ENCODE results near the gene TMPRSS11E.
"Not testable (repeated sequence)": the region's sequence is repeated elsewhere in the genome, so short reads cannot be mapped to it uniquely, and the experiment has no call there.

TMPRSS11E gene

GRCh38 chr4:68462691-68463090, 15.4 kb downstream of the TMPRSS11E start:
- peak; percentile 64 for DNase-seq

- DNase-seq = no peak
Measured at GRCh38 chr4:68463796-68464195, 16.5 kb downstream of the TMPRSS11E start.

GRCh38 chr4:68465058-68465457, 17.8 kb downstream of the TMPRSS11E start:
- no peak for DNase-seq

- no peak for DNase-seq
Measured at GRCh38 chr4:68466185-68466584, 18.9 kb downstream of the TMPRSS11E start.

- no peak for DNase-seq
Measured at GRCh38 chr4:68466751-68467150, 19.5 kb downstream of the TMPRSS11E start.

- DNase-seq = no peak
Measured at GRCh38 chr4:68469482-68469881, 22.2 kb downstream of the TMPRSS11E start.

GRCh38 chr4:68476191-68476590, 28.9 kb downstream of the TMPRSS11E start:
- DNase-seq = no peak

- no peak for DNase-seq
Measured at GRCh38 chr4:68489338-68489737, 42.1 kb downstream of the TMPRSS11E start.

- peak; percentile 15 for DNase-seq
Measured at GRCh38 chr4:68490826-68491457, 43.7 kb downstream of the TMPRSS11E start.

- no peak for DNase-seq
Measured at GRCh38 chr4:68494688-68495087, 47.4 kb downstream of the TMPRSS11E start.

GRCh38 chr4:68498413-68499007, 51.2 kb downstream of the TMPRSS11E start:
- peak; percentile 42 for DNase-seq

- no peak for DNase-seq
Measured at GRCh38 chr4:68499021-68499420, 51.8 kb downstream of the TMPRSS11E start.

GRCh38 chr4:68503462-68503861, 56.2 kb downstream of the TMPRSS11E start:
- not testable (repeated sequence) for DNase-seq

- DNase-seq = not testable (repeated sequence)
Measured at GRCh38 chr4:68504836-68505235, 57.6 kb downstream of the TMPRSS11E start.

- not testable (repeated sequence) for DNase-seq
Measured at GRCh38 chr4:68505452-68505851, 58.2 kb downstream of the TMPRSS11E start.

- no peak for DNase-seq
Measured at GRCh38 chr4:68518889-68519288, 71.6 kb downstream of the TMPRSS11E start.

- DNase-seq = no peak
Measured at GRCh38 chr4:68520985-68521384, 73.7 kb downstream of the TMPRSS11E start.

GRCh38 chr4:68522232-68522631, 75.0 kb downstream of the TMPRSS11E start:
- not testable (repeated sequence) for DNase-seq

GRCh38 chr4:68535974-68536373, 88.7 kb downstream of the TMPRSS11E start:
- no peak for DNase-seq

GRCh38 chr4:68536375-68536774, 89.1 kb downstream of the TMPRSS11E start:
- DNase-seq = no peak

GRCh38 chr4:68542742-68543141, 95.5 kb downstream of the TMPRSS11E start:
- DNase-seq = not testable (repeated sequence)

Measured in NCI-H1105 treated with DMSO at 0.1 percent for 48 hours (cell line).